Pancreas (tissue), 10 donors: ENCODE measurements around the gene TUT4. TPM values are rescaled to one million over a fixed set of nuclear protein-coding genes. Genes with fewer than 3 reads are reported as not detected.
A peak's percentile ranks its signal among the peaks of the same experiment; 100 is the strongest.

ENCODE experiments used
- ATAC-seq, 4 donors: fragments of 200-7000 bp; cut with Tn5 transposase; one replicate each; pipeline versions ENCODE4 v1.8.0 to v1.9.1; 2020; ENCODE audit warnings: mild to moderate bottlenecking in 4 of 4, moderate library complexity in 4 of 4
- DNase-seq, 6 donors: peaks; one replicate each; pipeline ENCODE4 v3.0.0-alpha.2; 2020
- FAIRE-seq: peaks from 2 replicates; lab custom pipeline; 2012; peaks lifted over from hg19 to GRCh38; lab: Jason Lieb, UNC
- H3K27ac ChIP-seq, 4 donors: fragments of 200-600 bp; sonication (generic); 1 replicate in 3 of 4; 2 replicates in 1 of 4; pipeline versions ENCODE4 v1.5.0 to v1.8.0; 2020
- H3K27me3 ChIP-seq, 4 donors: fragments of 200-600 bp; one replicate each; pipeline ENCODE4 v1.8.0; 2021
- H3K36me3 ChIP-seq, 3 donors: fragments of 200-600 bp; sonication (generic) in 1 of 3; one replicate each; pipeline versions ENCODE4 v1.5.0 to v1.8.0; 2020 to 2021
- H3K4me1 ChIP-seq, 3 donors: fragments of 200-600 bp; one replicate each; pipeline ENCODE4 v1.8.0; 2021
- H3K4me3 ChIP-seq, 4 donors: fragments of 200-600 bp; sonication (generic) in 2 of 4; one replicate each; pipeline versions ENCODE4 v1.5.0 to v1.8.0; 2020 to 2021
- H3K9me3 ChIP-seq, 4 donors: fragments of 200-600 bp; one replicate each; pipeline ENCODE4 v1.8.0; 2021
- WGBS, 2 donors: extraction: QIAGEN DNeasy Blood & Tissue Kit; methylation state at CpG; one replicate each; pipeline ENCODE4 v1.1.7; 2013; 5-methylcytosine and 5-hydroxymethylcytosine counted together
- intact Hi-C, 3 donors: fragments of 100-400 bp; cut with DNase I; formaldehyde crosslinking; loops; one replicate each; pipeline versions ENCODE4 v1.11.1 to v1.14.2; 2022
- polyA plus RNA-seq, 2 donors: library from polyadenylated mRNA; stranded (reverse); fragments of 200-250 nt; gene quantifications; one replicate each; pipeline ENCODE4 v1.2.3, GENCODE V29; 2013
- total RNA-seq, 6 donors: library from RNA; stranded (reverse); fragmentation: NEBNext Ultra II Directional in 4 of 6; extraction: Animal tissue kit (Norgen Biotek cat#: 25700) in 4 of 6; gene quantifications; one replicate each; pipeline versions ENCODE4 v1.2.1 to v1.2.4, GENCODE V29; 2021 to 2023
- TF ChIP-seq, protein P1 (sequence below), 4 donors: fragments of 200-600 bp; sonication (generic) in 3 of 4; IDR thresholded peaks; one replicate each; pipeline versions ENCODE4 v1.5.0 to v1.8.0; 2021; ENCODE audit warnings: antibody characterized with exemption in 4 of 4
- donor health status: healthy with polysubstance abuse.
- donor health status: DM: no; HTN: no; CAD: no; lungs with moderate emphysema.
- donor health status: DM: no; HTN: no; CAD: no.
- donor health status: control.
- donor health status: control.
- donor health status: Bipolar disorder and iron deficiency.
- donor health status: DM: yes; HTN: yes; CAD: no.
- donor health status: DM: no; HTN: no; CAD: no.
- donor health status: DM: no; HTN: no; CAD: no.
- donor health status: DM: yes; HTN: yes; CAD: no.

TUT4 gene
- total and polyA plus RNA-seq, 8 donors: 17.4 to 40.8 (median 24.1) TPM

- H3K4me3 ChIP-seq: no peak overlapping the region
- no peaks in the 10 kb centered on the region for H3K9me3 ChIP-seq
- no peaks in the 10 kb centered on the region for H3K4me1 ChIP-seq
- H3K27me3 ChIP-seq: no peaks in the 10 kb centered on the region
- WGBS, 2 donors: 93 to 94% methylated on average over 1 of the region's 1 CpG
- no peak overlapping the region for H3K27ac ChIP-seq
- intact Hi-C loops: no loop called here
- ATAC-seq (no peak), DNase-seq (no peak), FAIRE-seq (peak; percentile 41)
- TF ChIP-seq, protein P1, sequence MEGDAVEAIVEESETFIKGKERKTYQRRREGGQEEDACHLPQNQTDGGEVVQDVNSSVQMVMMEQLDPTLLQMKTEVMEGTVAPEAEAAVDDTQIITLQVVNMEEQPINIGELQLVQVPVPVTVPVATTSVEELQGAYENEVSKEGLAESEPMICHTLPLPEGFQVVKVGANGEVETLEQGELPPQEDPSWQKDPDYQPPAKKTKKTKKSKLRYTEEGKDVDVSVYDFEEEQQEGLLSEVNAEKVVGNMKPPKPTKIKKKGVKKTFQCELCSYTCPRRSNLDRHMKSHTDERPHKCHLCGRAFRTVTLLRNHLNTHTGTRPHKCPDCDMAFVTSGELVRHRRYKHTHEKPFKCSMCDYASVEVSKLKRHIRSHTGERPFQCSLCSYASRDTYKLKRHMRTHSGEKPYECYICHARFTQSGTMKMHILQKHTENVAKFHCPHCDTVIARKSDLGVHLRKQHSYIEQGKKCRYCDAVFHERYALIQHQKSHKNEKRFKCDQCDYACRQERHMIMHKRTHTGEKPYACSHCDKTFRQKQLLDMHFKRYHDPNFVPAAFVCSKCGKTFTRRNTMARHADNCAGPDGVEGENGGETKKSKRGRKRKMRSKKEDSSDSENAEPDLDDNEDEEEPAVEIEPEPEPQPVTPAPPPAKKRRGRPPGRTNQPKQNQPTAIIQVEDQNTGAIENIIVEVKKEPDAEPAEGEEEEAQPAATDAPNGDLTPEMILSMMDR (IDR thresholded peaks at IDR 0.05): no peak
- no peaks in the 10 kb centered on the region for H3K36me3 ChIP-seq
These were observed 80.5 kb downstream of the TUT4 start for GRCh38 chr1:52472384-52472783.

DNA sequence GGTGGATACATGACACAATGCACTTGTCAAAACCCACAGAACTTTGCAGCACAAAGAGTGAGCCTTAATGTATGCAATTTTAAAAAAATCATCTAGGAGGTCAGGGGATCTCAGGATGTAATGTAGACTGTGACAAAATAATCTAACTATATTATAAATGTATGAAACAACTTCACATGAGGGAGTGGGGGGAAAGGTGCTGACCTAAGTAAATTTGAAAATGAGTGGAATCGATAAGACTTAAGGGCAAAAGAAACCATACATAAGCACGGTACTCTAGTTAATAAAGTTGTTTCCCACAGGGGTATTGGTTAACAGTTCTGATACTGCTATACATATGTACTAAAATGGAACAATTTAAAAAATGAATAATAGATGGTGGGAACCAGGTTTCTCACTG, 83.8 kb downstream of the TUT4 start:
- no peak for ATAC-seq
- Histone ChIP-seq H3K27me3 (no peaks in the 10 kb centered on the region), H3K9me3 (no peaks in the 10 kb centered on the region), H3K4me1 (peaks cover 0 to 7% (median 0%) of the 10 kb centered on the region in 3 donors), H3K4me3 (no peak overlapping the region), H3K36me3 (no peaks in the 10 kb centered on the region), H3K27ac (no peak overlapping the region)
- intact Hi-C loops: no loop called here
- no peak for DNase-seq
- TF ChIP-seq, protein P1 (IDR thresholded peaks at IDR 0.05): no peak
- 99 to 100% methylated on average over 2 of the region's 2 CpGs for WGBS, 2 donors
- no peak for FAIRE-seq

GRCh38 chr1:52463891-52464290, 89.0 kb downstream of the TUT4 start:
- FAIRE-seq: no peak
- Histone ChIP-seq H3K4me3 (no peak overlapping the region), H3K36me3 (no peaks in the 10 kb centered on the region), H3K27me3 (no peaks in the 10 kb centered on the region), H3K9me3 (no peaks in the 10 kb centered on the region), H3K27ac (no peak overlapping the region), H3K4me1 (peaks cover 0 to 7% (median 0%) of the 10 kb centered on the region in 3 donors)
- intact Hi-C loops: no loop called here
- TF ChIP-seq, protein P1 (IDR thresholded peaks at IDR 0.05): no peak
- DNase-seq: no peak
- WGBS, 2 donors: 95 to 96% methylated on average over 5 of the region's 5 CpGs
- ATAC-seq: no peak

GRCh38 chr1:52461821-52462220, 91.1 kb downstream of the TUT4 start:
- no peak overlapping the region for H3K4me3 ChIP-seq
- H3K9me3 ChIP-seq: no peaks in the 10 kb centered on the region
- peaks cover 0 to 7% (median 0%) of the 10 kb centered on the region in 3 donors for H3K4me1 ChIP-seq
- WGBS, 2 donors: 92 to 100% methylated on average over 1 of the region's 1 CpG
- no peaks in the 10 kb centered on the region for H3K27me3 ChIP-seq
- intact Hi-C loops: no loop called here
- no peak for ATAC-seq
- TF ChIP-seq, protein P1 (IDR thresholded peaks at IDR 0.05): no peak
- DNase-seq: no peak
- FAIRE-seq: no peak
- H3K36me3 ChIP-seq: no peaks in the 10 kb centered on the region
- no peak overlapping the region for H3K27ac ChIP-seq

DNA sequence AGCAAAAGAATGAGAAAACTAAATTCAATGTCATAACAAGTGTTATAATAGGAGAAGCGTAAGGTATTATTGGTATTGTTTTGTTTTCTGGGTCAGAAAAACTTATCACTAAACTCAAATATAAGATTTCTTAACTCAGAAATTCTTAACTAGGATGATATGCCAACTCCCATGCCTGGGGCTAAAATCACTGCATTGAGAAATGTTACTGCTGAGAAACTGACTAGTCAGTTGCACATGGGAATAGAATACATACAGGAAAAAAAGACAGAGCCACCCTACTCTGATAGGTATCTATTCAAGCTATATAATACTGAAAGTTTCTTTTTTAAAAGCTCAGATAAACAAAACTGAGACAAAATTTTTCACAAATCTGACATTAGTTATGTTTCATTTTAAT, 92.2 kb downstream of the TUT4 start:
- intact Hi-C loops: no loop called here
- FAIRE-seq (no peak), DNase-seq (no peak), ATAC-seq (no peak)
- H3K36me3 ChIP-seq: no peaks in the 10 kb centered on the region
- H3K27ac ChIP-seq: no peak overlapping the region
- no peaks in the 10 kb centered on the region for H3K27me3 ChIP-seq
- TF ChIP-seq, protein P1 (IDR thresholded peaks at IDR 0.05): no peak
- H3K9me3 ChIP-seq: no peaks in the 10 kb centered on the region
- 68 to 71% methylated on average over 1 of the region's 1 CpG for WGBS, 2 donors
- no peak overlapping the region for H3K4me3 ChIP-seq
- H3K4me1 ChIP-seq: peaks cover 0 to 7% (median 0%) of the 10 kb centered on the region in 3 donors
